Measurements from ENCODE around the gene SPEM3.
A peak's percentile ranks its signal among the peaks of the same experiment; 100 is the strongest.

DNA sequence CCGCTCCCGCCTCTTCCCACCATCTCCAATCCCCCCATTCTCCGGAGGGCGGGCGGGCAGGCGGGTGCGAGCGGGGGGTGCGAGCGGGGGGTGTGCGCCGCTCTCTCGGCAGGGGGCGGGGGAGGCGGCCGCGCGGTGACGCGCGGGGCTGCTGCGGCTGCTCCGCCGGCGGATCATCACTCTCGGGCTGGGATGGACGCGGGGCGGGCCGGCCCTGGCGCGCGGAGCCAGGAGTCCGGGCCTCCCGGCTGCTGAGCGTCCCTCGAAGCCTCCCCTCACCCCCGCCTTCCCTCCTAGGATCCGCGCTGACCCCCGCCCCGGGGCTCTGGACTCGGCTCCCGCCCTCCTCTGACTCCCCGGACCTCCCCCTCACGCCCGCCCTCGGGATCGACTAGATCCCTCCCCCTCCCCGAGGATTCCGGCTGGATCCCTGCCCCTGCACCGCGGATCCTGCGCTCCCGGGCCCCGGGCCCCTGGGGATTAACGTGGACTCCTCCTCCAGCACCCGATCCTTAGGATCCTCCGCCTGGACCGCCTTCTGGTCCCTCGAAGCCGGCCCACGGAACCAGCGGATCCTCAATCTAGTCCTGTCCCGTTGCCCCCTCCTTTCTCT is 23.8 kb upstream of the SPEM3 start:
- TF ChIP-seq, protein P1, sequence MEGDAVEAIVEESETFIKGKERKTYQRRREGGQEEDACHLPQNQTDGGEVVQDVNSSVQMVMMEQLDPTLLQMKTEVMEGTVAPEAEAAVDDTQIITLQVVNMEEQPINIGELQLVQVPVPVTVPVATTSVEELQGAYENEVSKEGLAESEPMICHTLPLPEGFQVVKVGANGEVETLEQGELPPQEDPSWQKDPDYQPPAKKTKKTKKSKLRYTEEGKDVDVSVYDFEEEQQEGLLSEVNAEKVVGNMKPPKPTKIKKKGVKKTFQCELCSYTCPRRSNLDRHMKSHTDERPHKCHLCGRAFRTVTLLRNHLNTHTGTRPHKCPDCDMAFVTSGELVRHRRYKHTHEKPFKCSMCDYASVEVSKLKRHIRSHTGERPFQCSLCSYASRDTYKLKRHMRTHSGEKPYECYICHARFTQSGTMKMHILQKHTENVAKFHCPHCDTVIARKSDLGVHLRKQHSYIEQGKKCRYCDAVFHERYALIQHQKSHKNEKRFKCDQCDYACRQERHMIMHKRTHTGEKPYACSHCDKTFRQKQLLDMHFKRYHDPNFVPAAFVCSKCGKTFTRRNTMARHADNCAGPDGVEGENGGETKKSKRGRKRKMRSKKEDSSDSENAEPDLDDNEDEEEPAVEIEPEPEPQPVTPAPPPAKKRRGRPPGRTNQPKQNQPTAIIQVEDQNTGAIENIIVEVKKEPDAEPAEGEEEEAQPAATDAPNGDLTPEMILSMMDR (IDR thresholded peaks at IDR 0.05) = peak; percentile 11 to 32 (median 18)
- TF ChIP-seq POLR2A (IDR thresholded peaks at IDR 0.05) = peak in 1 of 2 donors; percentile 76
- TF ChIP-seq EP300 (IDR thresholded peaks at IDR 0.05) = peak in 1 of 2 donors; percentile 45
